Vagina (tissue), 2 donors: ENCODE measurements around the gene IMPA2.

Experiments used
- CTCF ChIP-seq, 3 experiments: fragments of 450-650 bp in 2 of 3; fragments of 200-600 bp in 1 of 3; sonication (generic) in 1 of 3; IDR thresholded peaks; one replicate each; pipeline ENCODE4 v1.5.1; 2017 to 2019; ENCODE audit warnings: antibody characterized with exemption in 3 of 3, mild to moderate bottlenecking in 2 of 3, moderate library complexity in 2 of 3
- POLR2A ChIP-seq, 2 donors: fragments of 450-650 bp; IDR thresholded peaks; one replicate each; pipeline ENCODE4 v1.6.1; 2017; ENCODE audit warnings: antibody characterized with exemption in 2 of 2, mild to moderate bottlenecking in 2 of 2, moderate library complexity in 2 of 2
- POLR2AphosphoS5 ChIP-seq, 2 donors: sonication (generic); formaldehyde crosslinking; IDR thresholded peaks; one replicate each; pipeline ENCODE4 v1.9.0; 2017; ENCODE audit warnings: antibody characterized with exemption in 2 of 2, mild to moderate bottlenecking in 2 of 2, low read depth in 1 of 2; ENCODE audit not compliant: insufficient read depth in 1 of 2

DNA sequence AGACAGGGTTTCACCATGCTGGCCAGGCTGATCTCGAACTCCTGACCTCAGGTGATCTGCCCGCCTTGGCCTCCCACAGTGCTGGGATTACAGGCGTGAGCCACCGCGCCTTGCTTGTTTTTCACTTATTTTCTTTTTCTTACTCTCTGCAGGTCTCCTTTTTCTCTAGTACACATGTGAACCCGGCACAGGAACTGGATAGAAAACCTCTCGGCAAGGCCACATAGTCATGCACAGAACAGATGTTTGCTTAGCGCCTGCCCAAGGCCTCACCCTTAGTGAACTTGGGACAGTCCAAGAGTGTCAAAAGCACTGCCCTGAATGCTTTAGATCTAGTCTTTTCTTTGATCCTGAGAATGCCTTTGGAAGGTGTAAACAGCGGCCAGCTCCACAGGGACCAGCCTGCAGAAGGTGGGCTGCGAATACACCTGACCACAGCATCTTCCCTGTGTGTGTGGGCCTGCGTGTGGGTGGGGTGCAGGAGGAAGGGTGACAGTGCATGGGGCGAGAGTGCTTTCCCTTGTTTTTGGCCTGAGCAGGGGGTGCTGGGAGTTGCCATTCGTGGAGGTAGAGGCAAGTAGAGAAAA, 27.0 kb downstream of the IMPA2 start:
- no peak for TF ChIP-seq POLR2A (IDR thresholded peaks at IDR 0.05)
- no peak for TF ChIP-seq CTCF (IDR thresholded peaks at IDR 0.05)
- no peak for TF ChIP-seq POLR2AphosphoS5 (IDR thresholded peaks at IDR 0.05; ENCODE audit: insufficient read depth in 1 of 2, low read depth in 1 of 2)
